Measurements from ENCODE around the gene PRSS38. TPM values are rescaled to one million over a fixed set of nuclear protein-coding genes. Genes with fewer than 3 reads are reported as not detected.

PRSS38 gene
- not detected for total RNA-seq
- not detected for polyA plus RNA-seq (2013, experiment 1 of 2)
- polyA plus RNA-seq (2013, experiment 2 of 2): not detected
- long read RNA-seq, experiment 1: 0 reads
- long read RNA-seq, experiment 2: 0 reads
- long read RNA-seq, experiment 3: 0 reads
- long read RNA-seq, experiment 4: 0 reads

DNA sequence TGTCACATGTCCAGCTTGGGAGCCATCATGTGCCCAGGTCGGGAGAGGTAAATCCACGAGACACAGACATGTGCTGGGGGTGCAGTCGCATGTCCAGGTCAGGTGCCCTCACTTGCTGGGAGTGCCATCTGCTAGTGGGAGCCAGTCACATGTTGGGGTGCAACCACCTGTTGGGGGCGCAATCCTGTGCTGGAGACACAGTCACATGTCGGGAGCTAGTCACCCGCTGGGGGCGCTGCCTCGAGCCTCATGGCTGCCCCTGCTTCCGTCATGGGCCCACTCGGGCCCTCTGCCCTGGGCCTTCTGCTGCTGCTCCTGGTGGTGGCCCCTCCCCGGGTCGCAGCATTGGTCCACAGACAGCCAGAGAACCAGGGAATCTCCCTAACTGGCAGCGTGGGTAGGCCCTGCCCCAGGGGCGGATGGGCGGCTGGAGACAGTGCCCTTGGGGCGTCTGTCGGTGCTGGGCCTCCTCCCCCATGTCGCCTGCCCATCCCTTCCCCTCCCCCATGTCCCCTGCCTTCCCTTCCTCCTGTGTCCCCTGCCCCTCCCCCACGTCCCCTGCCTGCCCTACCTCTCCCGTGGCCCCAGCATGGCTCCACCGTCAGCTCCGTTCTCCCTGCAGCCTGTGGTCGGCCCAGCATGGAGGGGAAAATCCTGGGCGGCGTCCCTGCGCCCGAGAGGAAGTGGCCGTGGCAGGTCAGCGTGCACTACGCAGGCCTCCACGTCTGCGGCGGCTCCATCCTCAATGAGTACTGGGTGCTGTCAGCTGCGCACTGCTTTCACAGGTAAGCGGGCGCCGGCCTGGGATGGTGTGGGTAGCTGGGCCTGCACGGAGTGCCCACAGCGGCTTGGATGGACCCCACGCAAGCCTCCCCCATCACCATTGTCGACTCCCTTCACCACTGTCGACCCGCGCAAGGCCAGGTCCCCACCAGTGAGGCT lies at the start of gene PRSS38:
Gene PRSS38 (plus strand): TSS at position 208 of the 942 bp plus-strand sequence. CDS start 42 bp downstream, at position 250.
- Mint-ChIP-seq H3K4me1 (no peaks in the 10 kb centered on the region), H3K27me3 (ENCODE audit: insufficient read depth) (no peaks in the 10 kb centered on the region), H3K9me3 (peaks cover 51% of the 10 kb centered on the region), H3K36me3 (ENCODE audit: low read depth) (no peaks in the 10 kb centered on the region), H3K4me3 (no peak within 1 kb of the TSS), H3K27ac (no peak within 1 kb of the TSS)
- 81 to 82% methylated on average over 8 to 44 of the region's 44 CpGs for WGBS, 2 experiments (ENCODE audit: insufficient coverage in 1 of 2, insufficient read length in 1 of 2)
- Histone ChIP-seq H3K9me3 (ENCODE audit: control insufficient read depth, low read length) (peaks cover 14% of the 10 kb centered on the region), H3K4me3 (ENCODE audit: low read length) (no peak within 1 kb of the TSS), H3K36me3 (ENCODE audit: control insufficient read depth, insufficient read depth, low read length) (no peaks in the 10 kb centered on the region), H3K4me1 (ENCODE audit: control insufficient read depth, insufficient read depth, low read length) (no peaks in the 10 kb centered on the region), H3K27me3 (ENCODE audit: control insufficient read depth, insufficient read depth, low read length, poor library complexity, severe bottlenecking) (no peaks in the 10 kb centered on the region), H3K9ac (ENCODE audit: extremely low read depth, low read length, poor library complexity, severe bottlenecking) (no peak within 1 kb of the TSS), H3K27ac (ENCODE audit: low read depth, low read length) (no peak within 1 kb of the TSS)
- DNase-seq: no peak
- TF ChIP-seq, protein P1, sequence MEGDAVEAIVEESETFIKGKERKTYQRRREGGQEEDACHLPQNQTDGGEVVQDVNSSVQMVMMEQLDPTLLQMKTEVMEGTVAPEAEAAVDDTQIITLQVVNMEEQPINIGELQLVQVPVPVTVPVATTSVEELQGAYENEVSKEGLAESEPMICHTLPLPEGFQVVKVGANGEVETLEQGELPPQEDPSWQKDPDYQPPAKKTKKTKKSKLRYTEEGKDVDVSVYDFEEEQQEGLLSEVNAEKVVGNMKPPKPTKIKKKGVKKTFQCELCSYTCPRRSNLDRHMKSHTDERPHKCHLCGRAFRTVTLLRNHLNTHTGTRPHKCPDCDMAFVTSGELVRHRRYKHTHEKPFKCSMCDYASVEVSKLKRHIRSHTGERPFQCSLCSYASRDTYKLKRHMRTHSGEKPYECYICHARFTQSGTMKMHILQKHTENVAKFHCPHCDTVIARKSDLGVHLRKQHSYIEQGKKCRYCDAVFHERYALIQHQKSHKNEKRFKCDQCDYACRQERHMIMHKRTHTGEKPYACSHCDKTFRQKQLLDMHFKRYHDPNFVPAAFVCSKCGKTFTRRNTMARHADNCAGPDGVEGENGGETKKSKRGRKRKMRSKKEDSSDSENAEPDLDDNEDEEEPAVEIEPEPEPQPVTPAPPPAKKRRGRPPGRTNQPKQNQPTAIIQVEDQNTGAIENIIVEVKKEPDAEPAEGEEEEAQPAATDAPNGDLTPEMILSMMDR (conservative IDR thresholded peaks at IDR 0.05): no peak

DNA sequence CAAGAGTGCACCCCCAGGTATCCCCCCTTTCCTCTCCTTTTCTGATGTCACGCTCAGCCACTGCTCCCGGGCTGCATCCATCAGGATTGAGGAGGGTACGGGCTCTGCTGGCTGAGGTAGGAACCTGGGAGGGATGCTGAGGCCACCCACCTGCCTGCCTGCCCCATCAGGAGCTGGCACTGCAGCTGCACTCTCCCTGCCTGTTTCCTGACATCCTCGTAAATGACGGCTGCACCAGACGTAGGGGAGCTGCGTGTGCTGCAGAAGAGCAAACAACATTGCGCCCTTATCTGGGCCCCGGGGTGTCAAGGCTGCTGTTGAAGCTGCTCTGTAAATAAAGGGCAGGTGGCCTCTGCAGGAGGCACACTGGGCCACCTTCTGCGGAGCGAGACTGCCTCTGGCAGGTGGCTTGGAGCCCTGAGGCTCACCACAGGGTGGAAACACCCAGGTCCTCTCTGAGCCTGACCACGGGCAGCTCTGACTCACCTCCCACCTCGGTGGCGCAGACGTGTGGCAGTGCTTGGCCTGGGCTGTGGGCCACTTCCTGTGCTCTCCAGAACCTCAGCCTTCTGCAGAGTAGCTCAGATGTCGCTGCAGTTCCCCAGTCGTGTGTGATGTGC lies 49.4 kb upstream of the PRSS38 start:
- Histone ChIP-seq H3K27me3 (ENCODE audit: control insufficient read depth, insufficient read depth, low read length, poor library complexity, severe bottlenecking) (no peaks in the 10 kb centered on the region), H3K27ac (ENCODE audit: low read depth, low read length) (no peak overlapping the region), H3K4me3 (ENCODE audit: low read length) (no peak overlapping the region), H3K36me3 (ENCODE audit: control insufficient read depth, insufficient read depth, low read length) (peaks cover 48% of the 10 kb centered on the region), H3K9me3 (ENCODE audit: control insufficient read depth, low read length) (no peaks in the 10 kb centered on the region), H3K9ac (ENCODE audit: extremely low read depth, low read length, poor library complexity, severe bottlenecking) (no peak overlapping the region), H3K4me1 (ENCODE audit: control insufficient read depth, insufficient read depth, low read length) (no peaks in the 10 kb centered on the region)
- no peak overlapping the region for H3K27ac Mint-ChIP-seq
- 89 to 90% methylated on average over 12 to 17 of the region's 17 CpGs for WGBS, 2 experiments (ENCODE audit: insufficient coverage in 1 of 2, insufficient read length in 1 of 2)
- H3K27me3 Mint-ChIP-seq (ENCODE audit: insufficient read depth): no peaks in the 10 kb centered on the region
- no peaks in the 10 kb centered on the region for H3K9me3 Mint-ChIP-seq
- H3K4me1 Mint-ChIP-seq: no peaks in the 10 kb centered on the region
- peaks cover 38% of the 10 kb centered on the region for H3K36me3 Mint-ChIP-seq (ENCODE audit: low read depth)
- H3K4me3 Mint-ChIP-seq: no peak overlapping the region
- TF ChIP-seq, protein P1 (conservative IDR thresholded peaks at IDR 0.05): no peak
- DNase-seq: no peak

DNA sequence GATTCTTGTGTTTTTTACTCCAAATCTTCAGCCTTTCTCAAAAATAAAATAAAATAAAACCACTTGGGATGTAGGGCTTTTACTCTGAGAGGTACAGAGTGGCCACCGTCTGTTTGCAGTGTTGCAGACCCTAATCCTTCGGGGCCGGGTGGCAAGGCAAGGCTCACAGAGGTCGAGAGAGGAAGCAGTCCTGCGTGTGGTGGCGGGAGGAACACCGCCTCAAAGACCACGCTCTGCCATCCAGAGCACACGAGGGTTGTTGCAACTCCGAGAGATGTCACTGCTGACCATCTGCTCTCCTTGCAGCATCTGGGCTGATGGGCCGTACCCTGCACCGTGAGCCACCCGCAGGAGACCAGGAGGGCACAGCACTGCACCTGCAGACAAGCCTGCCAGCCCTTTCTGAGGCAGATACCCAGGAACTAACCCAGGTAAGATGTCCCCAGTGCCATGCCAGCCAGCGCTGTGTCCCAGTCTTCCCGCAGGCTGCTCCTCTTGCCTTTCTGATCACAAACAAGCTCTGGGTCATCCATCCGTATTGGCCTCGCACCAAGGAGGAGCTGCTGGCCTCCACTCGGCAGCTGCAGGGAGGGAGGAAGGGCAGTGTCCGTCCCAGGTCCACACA lies 48.7 kb upstream of the PRSS38 start:
- Histone ChIP-seq H3K36me3 (ENCODE audit: control insufficient read depth, insufficient read depth, low read length) (peaks cover 42% of the 10 kb centered on the region), H3K9me3 (ENCODE audit: control insufficient read depth, low read length) (no peaks in the 10 kb centered on the region), H3K4me3 (ENCODE audit: low read length) (no peak overlapping the region), H3K27me3 (ENCODE audit: control insufficient read depth, insufficient read depth, low read length, poor library complexity, severe bottlenecking) (no peaks in the 10 kb centered on the region), H3K4me1 (ENCODE audit: control insufficient read depth, insufficient read depth, low read length) (no peaks in the 10 kb centered on the region), H3K9ac (ENCODE audit: extremely low read depth, low read length, poor library complexity, severe bottlenecking) (no peak overlapping the region), H3K27ac (ENCODE audit: low read depth, low read length) (no peak overlapping the region)
- no peak overlapping the region for H3K27ac Mint-ChIP-seq
- H3K9me3 Mint-ChIP-seq: no peaks in the 10 kb centered on the region
- H3K36me3 Mint-ChIP-seq (ENCODE audit: low read depth): peaks cover 39% of the 10 kb centered on the region
- no peaks in the 10 kb centered on the region for H3K27me3 Mint-ChIP-seq (ENCODE audit: insufficient read depth)
- no peak overlapping the region for H3K4me3 Mint-ChIP-seq
- no peaks in the 10 kb centered on the region for H3K4me1 Mint-ChIP-seq
- TF ChIP-seq, protein P1 (conservative IDR thresholded peaks at IDR 0.05): no peak
- no peak for DNase-seq
- 91 to 94% methylated on average over 11 to 19 of the region's 19 CpGs for WGBS, 2 experiments (ENCODE audit: insufficient coverage in 1 of 2, insufficient read length in 1 of 2)
